ENCODE data around the gene KCNQ5.

DNA sequence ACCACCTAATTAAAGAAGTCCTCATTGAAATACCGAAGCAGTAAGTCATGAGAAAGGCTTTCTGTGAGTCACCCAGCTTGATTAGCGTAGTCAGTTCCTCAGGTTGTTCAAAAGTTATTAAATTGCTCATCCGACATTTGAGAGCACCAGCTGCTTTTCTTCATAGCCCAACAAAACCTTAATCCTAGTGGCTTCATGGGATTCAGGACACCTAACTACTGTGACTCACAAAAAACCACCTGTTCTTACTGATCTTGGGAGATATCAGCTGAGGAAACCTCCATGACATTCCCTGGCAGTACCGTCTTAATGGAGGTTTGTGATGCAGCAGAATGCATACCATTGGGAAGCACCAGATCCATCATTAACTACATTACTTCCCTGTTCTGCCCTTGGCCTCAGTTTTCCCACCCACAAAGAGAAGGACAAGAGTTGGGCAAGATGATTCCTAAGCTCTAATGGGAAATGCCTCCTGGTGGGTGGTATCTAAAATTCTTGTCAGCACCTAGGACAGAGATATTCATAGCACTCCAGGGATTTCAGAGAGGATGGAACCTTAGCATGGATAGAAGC is 499.6 kb downstream of the KCNQ5 start:
- TF ChIP-seq EZH2 (IDR thresholded peaks at IDR 0.05): no peak
- TF ChIP-seq POLR2AphosphoS5 (IDR thresholded peaks at IDR 0.05; ENCODE audit: borderline replicate concordance, low read depth, low read length): no peak
- TF ChIP-seq FOXP2 (optimal IDR thresholded peaks at IDR 0.05; ENCODE audit: control extremely low read depth, extremely low read length, insufficient read depth): no peak
